ENCODE data around the gene MECP2.

DNA sequence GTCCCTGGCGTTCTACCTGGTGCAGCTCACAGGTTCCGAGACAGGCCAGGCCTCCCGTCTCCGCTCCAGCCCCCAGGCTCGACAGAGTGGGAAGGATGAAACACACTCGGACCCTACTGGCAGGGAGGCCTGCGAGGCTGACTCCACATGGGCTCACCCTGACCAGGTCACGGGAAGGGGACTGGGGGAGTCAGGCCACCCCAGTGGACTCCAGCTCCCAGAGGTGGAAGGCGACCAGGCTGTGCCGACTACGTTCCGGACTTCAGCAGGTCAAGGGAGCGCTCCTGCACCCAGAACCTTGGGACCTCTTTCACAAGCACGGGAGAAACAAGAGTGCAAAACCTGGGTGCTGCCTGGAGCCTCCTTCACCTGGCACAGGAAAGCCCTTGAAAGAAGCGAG is 73.2 kb downstream of the MECP2 start:
- TF ChIP-seq EZH2 (IDR thresholded peaks at IDR 0.05) (no peak), POLR2AphosphoS5 (IDR thresholded peaks at IDR 0.05; ENCODE audit: borderline replicate concordance, low read depth, low read length) (no peak), FOXP2 (optimal IDR thresholded peaks at IDR 0.05; ENCODE audit: control extremely low read depth, extremely low read length, insufficient read depth) (no peak)

All from SK-N-MC (cell line).